ENCODE data around the gene SNX32. TPM values are rescaled to one million over a fixed set of nuclear protein-coding genes. Genes with fewer than 3 reads are reported as not detected.

Gene SNX32
- total and polyA plus RNA-seq, 9 of the 15 experiments (the other 6 are each of a cell fraction or from before 2014, with no cell fraction given): 0.03 TPM; not detected in 7

GRCh38 chr11:65900125-65900898 is 66.5 kb downstream of the SNX32 start, which contains the start of gene FOSL1 (continued):
- TF ChIP-seq, protein P1, sequence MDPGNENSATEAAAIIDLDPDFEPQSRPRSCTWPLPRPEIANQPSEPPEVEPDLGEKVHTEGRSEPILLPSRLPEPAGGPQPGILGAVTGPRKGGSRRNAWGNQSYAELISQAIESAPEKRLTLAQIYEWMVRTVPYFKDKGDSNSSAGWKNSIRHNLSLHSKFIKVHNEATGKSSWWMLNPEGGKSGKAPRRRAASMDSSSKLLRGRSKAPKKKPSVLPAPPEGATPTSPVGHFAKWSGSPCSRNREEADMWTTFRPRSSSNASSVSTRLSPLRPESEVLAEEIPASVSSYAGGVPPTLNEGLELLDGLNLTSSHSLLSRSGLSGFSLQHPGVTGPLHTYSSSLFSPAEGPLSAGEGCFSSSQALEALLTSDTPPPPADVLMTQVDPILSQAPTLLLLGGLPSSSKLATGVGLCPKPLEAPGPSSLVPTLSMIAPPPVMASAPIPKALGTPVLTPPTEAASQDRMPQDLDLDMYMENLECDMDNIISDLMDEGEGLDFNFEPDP (CRISPR knock-in tag; IDR thresholded peaks at IDR 0.05): no peak
- no peak for TF ChIP-seq SPI1 (IDR thresholded peaks at IDR 0.05; ENCODE audit: borderline replicate concordance, low read depth, low read length)
- TF ChIP-seq YBX1 (IDR thresholded peaks at IDR 0.05): no peak
- TF ChIP-seq ZNF586 (CRISPR knock-in tag; conservative IDR thresholded peaks at IDR 0.05): no peak
- peak; percentile 46; the same call in 1 of the 2 replicates for TF ChIP-seq ZFX (CRISPR knock-in tag; IDR thresholded peaks at IDR 0.05)
- TF ChIP-seq ASH1L (IDR thresholded peaks at IDR 0.05; ENCODE audit: borderline replicate concordance, low read depth, partially characterized antibody): no peak
- no peak for TF ChIP-seq ADNP (tag; IDR thresholded peaks at IDR 0.05)
- no peak for TF ChIP-seq EWSR1 (IDR thresholded peaks at IDR 0.05; ENCODE audit: borderline replicate concordance, low read depth, partially characterized antibody)
- TF ChIP-seq RBM34 (IDR thresholded peaks at IDR 0.05; ENCODE audit: borderline replicate concordance, insufficient read depth, low read length): no peak
- TF ChIP-seq ZBTB26 (CRISPR knock-in tag; IDR thresholded peaks at IDR 0.05): no peak
- TF ChIP-seq RNF219 (CRISPR knock-in tag; IDR thresholded peaks at IDR 0.05): no peak
- TF ChIP-seq ILK (tag; IDR thresholded peaks at IDR 0.05; ENCODE audit: borderline replicate concordance, low read depth): no peak
- no peak for TF ChIP-seq XRCC4 (IDR thresholded peaks at IDR 0.05; ENCODE audit: extremely low read depth, insufficient read depth, insufficient read length)
- no peak for TF ChIP-seq ZNF23 (CRISPR knock-in tag; IDR thresholded peaks at IDR 0.05)
- TF ChIP-seq TAL1 (IDR thresholded peaks at IDR 0.05): no peak
- TF ChIP-seq, protein P2, sequence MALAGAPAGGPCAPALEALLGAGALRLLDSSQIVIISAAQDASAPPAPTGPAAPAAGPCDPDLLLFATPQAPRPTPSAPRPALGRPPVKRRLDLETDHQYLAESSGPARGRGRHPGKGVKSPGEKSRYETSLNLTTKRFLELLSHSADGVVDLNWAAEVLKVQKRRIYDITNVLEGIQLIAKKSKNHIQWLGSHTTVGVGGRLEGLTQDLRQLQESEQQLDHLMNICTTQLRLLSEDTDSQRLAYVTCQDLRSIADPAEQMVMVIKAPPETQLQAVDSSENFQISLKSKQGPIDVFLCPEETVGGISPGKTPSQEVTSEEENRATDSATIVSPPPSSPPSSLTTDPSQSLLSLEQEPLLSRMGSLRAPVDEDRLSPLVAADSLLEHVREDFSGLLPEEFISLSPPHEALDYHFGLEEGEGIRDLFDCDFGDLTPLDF (CRISPR knock-in tag; IDR thresholded peaks at IDR 0.05): peak; percentile 44; the same call in 1 of the 2 replicates
- no peak for TF ChIP-seq SP2 (IDR thresholded peaks at IDR 0.05; ENCODE audit: extremely low read depth, low read depth, low read length, poor library complexity, severe bottlenecking)
- peak; percentile 87 for TF ChIP-seq BHLHE40 (IDR thresholded peaks at IDR 0.05; ENCODE audit: low read length)
- TF ChIP-seq RUNX1 (IDR thresholded peaks at IDR 0.05; ENCODE audit: low read depth): no peak
